GM18505 (cell line): ENCODE measurements around the gene SMAD3.
"Not testable (repeated sequence)": the region's sequence is repeated elsewhere in the genome, so short reads cannot be mapped to it uniquely, and the experiment has no call there.

Experiments used
- ATAC-seq: cut with Tn5 transposase; IDR thresholded peaks from one replicate; pipeline ENCODE4 v1.9.1; 2021; ENCODE audit not compliant: unreplicated experiment
- POLR2A ChIP-seq: IDR thresholded peaks from 4 replicates; pipeline ENCODE4 v1.6.1; 2011; ENCODE audit warnings: borderline replicate concordance; ENCODE audit not compliant: insufficient read depth, insufficient read length; ENCODE audit errors: extremely low read depth

The SMAD3 gene

DNA sequence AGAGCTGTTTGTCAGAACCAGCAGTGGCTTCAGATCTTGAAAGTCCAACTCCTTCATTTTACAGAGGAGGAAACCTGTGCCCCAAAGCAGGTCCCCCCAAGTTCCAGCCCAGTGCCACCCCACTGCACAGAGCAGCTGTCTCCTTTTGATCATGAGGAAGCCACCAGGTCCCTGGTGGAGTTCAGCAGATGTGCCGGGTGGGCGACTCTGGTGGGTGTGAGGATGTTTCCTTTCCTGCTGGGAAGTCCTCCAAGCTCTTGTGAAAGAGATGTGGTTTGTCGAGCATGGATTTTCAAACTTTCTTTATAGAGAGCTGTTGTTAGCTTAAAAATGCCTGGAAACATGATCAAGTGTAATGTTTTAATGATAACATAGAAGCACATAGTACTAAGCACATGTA, 52.0 kb downstream of the SMAD3 start:
- TF ChIP-seq POLR2A: no peak
- ATAC-seq: no peak

DNA sequence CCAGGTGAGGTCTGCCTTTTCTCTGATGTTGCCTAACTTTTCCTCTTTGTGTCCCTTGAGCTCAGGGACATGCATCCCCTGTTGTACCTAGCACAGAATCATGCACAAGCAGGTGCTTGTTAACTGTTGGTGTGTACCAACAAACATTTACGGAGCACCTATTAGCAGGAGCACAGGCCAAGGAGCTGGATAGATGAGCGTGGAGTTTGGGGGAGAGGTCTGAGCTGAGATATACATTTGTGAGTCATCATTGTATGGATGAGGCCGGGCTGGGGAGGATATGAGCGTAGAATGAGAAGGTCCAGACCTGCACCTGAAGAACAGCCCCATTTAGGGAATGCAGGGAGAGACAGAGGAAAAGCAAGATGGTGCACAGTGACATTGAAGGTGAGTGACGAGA, 53.4 kb downstream of the SMAD3 start:
- ATAC-seq: no peak
- TF ChIP-seq POLR2A: no peak

DNA sequence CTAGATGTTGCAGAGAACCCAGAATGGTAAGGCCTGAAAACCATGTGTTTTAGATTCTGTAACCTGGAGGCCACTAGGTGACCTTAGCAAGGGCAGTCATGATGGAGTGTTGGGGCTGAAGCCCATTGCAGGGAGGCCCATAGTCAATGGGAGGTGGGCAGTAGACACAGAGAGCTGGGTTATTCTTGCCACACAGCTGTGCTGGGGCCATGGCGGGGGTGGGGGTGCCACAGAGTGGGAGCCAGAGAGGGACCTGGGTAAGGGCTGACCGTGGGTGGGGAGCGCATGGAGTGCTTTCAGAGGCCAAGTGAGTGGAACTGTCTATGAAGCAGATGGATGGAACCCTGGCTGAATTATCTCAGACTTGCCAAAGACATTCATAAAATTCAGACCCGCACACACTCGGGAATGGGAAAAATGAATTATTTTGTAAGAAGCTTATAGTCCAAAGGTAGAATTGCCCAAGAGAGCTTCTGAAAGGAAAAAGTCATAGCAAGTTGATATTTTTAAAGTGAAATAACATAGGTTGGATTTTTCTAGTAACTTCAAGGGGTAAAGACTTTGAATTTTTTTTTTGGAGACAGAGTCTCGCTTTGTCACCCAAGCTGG, 53.9 kb downstream of the SMAD3 start:
- TF ChIP-seq POLR2A: no peak
- ATAC-seq: no peak

DNA sequence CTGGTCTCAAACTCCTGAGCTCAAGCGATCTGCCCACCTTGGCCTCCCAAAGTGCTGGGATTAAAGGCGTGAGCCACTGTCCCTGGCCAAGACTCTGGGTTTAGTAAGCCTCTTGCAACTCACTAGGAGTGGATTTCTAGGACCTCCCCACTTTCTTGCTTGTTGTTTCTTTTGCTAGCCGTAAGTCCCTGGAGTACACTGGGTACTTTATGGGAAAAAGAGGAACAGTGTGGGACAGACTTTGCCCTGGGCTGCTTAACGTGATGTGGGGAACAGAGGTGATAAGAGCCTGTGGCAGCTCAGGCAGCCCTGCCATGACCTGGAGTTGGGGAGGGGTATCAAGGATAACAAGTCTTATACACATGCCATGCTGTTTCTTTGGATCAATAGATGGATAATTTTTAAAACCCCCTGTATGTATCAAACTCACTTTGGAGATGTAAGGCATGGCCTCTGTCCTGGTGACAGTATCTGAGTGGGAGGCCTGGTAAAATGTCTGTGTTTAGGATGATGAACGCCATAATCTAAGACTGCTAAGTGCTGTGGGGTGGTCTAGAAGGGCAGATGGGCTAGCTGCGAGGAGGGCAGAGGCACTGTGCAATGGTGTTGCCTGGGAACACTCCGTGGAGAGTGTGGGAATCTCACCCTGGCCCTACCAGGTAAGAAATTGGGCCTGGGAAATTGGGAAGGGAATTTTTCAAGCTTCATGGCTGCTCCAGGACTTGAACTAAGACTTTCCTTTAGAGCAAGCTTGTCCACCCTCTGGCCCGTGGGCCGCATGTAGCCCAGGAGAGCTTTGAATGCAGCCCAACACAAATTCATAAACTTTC, 54.8 kb downstream of the SMAD3 start:
- no peak for ATAC-seq

DNA sequence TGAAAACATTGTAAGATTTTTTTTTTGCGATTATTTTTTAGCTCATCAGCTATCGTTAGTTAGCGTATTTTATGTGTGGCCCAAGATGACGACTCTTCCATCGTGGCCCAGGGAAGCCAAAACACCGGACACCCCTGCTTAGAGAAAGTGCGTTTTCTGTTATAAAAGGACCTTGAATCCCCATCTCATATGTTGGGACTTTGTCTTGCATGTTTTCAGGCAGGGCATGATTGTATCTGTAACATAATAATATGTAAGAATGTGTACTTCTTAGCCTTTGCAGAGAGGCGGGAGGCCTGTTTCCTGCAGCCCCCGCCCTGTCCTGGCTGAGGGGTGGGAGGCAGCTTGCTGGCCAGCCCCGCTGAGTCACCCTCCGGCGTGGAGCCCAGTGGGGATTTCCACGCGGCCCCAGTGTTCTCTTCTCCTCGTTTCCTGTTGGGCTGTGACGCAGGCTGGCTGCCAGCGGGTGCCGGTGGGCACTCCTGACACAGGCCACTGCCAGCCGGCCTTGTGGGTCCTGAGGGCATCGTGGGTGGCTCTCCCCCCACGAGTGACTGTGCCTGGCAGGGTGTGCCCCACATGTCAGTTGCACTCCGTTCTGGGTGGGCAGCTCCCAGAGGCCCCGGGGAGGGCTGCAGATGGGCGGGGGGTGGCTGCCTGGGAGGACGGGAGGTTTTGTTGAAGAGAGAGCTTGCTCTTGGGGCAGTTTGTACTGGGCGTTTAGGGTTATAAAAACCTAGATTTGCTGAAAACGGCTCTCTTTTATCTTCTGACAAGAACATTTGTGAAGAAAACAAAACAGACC, 55.6 kb downstream of the SMAD3 start:
- ATAC-seq: peak; percentile 52
- TF ChIP-seq POLR2A: peak; percentile 49

More for the DNA sequence above, 54.8 kb downstream of the SMAD3 start:
- TF ChIP-seq POLR2A: no peak

DNA sequence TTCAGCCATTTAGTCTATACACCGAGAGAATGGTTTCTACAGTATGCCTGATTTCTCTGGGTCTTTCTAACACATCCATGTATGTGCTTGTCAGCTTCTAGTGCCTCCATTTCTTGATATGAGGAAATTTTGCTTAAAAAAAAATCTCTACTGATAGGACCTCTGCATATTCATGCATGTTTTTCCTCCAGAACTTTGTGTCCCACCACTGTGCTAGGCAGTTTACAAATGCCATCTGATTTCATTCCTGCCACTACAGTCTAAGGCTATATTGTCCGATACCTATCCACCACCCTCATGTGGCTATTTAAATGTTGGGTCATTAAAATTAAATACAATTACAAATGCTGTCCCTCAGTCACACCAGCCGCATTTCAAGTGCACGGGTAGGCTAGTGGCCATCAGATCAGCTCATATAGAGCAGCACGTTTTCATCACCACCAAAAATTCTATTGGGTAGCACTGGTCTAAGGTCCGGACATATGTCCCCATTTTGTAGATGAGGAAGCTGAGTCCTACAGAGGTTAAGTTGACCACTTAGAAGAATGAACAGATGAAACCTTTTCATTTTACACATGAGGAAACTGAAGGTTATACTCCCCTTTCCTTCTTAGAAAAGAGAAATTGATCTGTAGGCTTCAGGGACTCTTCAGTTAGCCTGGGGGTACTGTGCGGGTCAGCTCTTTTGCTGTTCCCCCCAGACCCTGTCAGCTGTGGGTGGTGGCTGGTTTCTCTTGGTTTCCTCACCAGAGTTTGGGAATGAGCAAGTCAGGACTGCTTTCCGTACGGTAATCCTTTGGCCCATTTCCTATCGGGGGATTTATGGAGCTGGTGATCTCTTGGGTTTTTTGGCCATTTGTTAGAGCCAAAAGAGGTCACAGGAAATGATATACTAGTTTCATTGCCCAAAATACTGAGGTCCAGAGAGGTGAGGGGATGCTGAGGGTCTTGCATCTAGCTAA, 56.5 kb downstream of the SMAD3 start:
- ATAC-seq: no peak

DNA sequence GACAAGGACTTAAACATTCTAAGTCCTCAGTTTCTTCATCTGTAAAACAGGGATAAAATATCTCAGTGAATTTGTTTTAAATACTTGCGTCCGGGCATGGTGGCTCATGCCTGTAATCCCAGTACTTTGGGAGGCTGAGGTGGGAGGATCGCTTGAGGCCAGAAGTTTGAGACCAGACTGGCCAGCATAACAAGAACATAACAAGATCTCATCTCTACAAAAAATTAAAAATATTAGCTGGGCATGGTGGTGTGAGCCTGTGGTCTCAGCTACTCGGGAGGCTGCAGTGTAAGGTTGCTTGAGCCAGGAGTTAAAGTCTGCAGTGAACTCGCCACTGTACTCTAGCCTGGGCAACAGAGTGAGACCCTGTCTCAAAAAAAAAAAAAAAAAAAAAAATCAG, 57.4 kb downstream of the SMAD3 start:
- ATAC-seq: not testable (repeated sequence)

More for the DNA sequence above, 56.5 kb downstream of the SMAD3 start:
- no peak for TF ChIP-seq POLR2A

DNA sequence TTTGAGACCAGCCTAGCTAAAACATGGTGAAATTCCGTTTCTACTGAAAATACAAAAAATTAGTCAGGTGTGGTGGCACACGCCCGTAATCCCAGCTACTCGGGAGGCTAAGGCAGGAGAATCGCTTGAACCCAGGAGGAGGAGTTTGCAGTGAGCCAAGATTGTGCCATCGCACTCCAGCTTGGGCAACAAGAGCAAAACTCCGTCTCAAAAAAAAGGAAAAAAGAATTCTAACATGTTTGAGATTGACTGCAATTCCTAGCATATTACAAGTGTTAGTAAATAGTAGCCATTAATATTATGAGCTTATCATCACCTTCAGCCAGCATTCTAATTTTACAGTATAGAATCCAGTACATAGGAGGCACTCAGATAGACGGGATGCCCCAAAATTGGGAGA, 57.9 kb downstream of the SMAD3 start:
- not testable (repeated sequence) for ATAC-seq

DNA sequence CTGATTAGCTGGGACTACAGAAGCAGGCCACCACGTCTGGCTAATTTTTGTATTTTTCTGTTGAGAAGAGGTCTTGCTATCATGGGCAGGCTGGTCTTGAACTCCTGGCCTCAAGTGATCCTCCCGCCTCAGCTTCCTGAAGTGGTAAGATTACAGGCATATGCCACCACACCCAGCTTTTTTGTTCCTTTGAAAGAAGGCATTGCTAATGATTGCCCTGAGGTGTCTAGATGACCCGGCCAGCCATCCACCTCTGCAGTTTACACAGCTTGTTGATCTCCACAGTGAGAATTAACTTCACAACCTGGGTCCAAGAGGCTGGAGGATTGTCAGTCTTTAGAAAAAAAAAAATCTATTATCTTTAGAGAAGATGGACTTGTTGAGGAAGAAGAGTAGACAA, 58.7 kb downstream of the SMAD3 start:
- no peak for ATAC-seq
- no peak for TF ChIP-seq POLR2A

DNA sequence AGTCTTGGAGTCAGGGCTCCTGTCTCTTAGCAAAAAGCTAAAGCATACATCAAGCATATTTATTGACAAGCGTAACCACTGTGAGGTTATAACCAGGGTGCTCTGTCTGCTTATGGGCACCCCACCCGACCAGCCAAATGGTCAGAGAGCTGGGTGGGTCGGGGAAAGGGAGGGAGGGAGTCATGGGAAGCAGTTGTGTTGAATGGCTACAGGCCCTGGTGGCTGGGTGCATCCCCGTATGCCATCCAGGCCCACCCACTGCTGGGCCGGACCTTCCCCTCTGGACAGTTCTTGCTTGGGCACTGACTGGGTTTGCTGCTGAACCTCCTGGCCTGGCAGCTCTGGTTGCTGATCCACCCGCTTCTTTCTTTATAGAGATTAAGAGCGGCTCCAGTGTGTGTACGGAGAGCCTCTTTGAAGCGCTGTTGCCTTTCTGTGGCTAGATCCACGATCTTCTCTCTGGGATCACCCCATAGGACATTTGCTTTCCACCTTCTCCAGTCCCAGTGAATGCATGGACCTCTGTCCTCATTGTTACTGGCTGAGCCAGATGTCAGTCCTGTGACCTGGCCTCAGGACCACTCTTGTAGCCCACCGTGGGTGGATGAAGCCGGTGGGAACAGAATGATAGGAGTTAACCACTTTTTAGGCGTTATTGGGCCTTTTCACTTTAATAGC, 59.6 kb downstream of the SMAD3 start:
- no peak for ATAC-seq

DNA sequence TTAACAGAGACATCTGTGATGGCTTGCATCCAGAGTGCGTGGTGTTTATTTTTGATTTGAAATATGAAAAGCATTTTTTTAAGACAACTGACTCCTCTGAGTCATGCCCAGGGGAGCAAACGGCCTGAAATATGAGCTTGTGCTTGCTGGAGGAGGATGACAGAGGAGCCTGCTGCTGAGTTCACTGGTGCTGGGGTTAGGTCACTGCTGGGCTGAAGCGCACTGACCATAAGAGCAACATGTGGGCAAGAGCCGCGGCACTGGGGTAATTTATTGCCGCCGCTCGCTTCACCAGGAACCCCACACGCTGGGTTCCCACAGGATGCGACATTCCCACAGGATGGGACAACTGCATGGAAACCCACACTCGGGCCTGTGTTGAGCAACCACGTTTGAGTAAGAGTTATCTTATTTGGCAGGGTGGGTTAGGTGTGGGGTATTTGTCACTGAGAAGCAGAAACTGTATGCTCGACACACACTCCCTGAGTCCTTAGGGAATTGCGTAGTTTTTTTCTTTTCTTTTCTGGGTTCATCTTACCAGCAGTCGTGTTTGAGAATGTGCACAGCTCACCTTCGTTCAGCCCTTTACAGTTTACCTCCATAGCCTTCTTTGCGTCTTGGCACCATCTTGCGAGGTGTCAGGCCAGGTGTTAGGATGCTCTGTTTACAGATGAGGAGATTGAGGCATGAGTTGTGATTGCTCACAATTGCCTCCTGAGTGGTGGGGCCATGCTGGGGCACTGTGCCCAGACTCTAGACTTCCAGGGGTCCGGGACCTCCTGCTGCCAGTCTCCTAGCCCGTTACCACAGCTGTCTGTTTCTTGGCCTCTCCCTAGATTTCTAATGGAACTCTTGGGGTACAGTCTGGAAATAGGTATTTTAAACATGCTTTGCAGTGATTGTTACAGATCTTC, 60.4 kb downstream of the SMAD3 start:
- no peak for TF ChIP-seq POLR2A
- ATAC-seq: no peak

More for the DNA sequence above, 59.6 kb downstream of the SMAD3 start:
- no peak for TF ChIP-seq POLR2A

DNA sequence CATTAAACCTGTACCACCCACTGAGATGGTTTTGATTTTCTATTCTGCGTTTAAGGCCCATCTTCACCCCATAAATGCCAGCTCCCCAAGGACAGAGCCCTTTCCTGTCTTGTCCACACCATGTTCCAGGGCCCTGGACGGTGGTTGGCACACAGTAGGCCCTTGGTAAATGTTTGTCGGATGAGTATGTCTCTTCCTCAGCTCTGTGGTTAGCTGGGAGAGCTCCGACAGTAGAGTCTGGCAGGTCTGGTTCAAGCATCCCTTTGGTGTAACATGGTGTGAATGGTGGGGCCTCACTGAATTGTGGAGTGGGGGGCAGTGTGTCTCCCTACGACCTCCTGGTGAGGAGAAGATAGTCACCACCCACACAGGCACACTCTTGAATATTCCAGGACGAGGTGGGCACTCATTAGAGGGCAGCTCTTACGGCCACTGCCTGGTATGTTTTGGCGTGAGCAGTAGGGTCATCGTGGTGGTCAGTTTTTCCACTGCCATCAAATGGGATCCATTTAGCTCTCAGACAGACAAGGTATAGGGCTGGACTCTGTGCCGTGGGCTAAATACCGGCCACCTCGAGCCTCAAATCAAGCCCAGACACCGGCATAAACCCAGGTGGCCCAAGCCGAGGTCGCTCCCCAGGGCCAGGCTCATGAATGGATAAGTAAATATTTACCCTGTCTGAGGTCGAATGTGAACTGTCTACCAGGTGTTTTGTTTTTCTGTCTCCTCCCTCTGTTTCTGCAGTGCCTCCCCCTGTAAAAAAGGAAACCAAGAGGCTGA, 61.3 kb downstream of the SMAD3 start:
- no peak for ATAC-seq
- TF ChIP-seq POLR2A: no peak
